OCI-LY1 (cell line): ENCODE data around the gene APOA4.

Experiments used
- H2AFZ ChIP-seq: fragments of 200-600 bp; sonication (generic), shearing (Covaris generic); 2 replicates; pipeline ENCODE4 v1.6.0; 2014; ENCODE audit warnings: antibody characterized with exemption, mild to moderate bottlenecking, low read length
- H3F3A ChIP-seq: fragments of 200-600 bp; sonication (generic), shearing (Covaris generic); 2 replicates; pipeline ENCODE4 v1.6.0; 2014; ENCODE audit warnings: mild to moderate bottlenecking, antibody characterized with exemption, low read length, moderate library complexity; ENCODE audit not compliant: insufficient read depth
- H3K27ac ChIP-seq: fragments of 200-600 bp; sonication (generic); 2 replicates; pipeline ENCODE4 v1.5.1; 2014; ENCODE audit warnings: low read length, mixed run types, mild to moderate bottlenecking, low read depth; ENCODE audit not compliant: poor library complexity, severe bottlenecking
- H3K27me3 ChIP-seq: fragments of 200-600 bp; sonication (generic); 2 replicates; pipeline ENCODE4 v1.6.0; 2014; ENCODE audit warnings: antibody characterized with exemption, mild to moderate bottlenecking, low read length, moderate library complexity; ENCODE audit not compliant: insufficient read depth
- H3K36me3 ChIP-seq: fragments of 200-600 bp; sonication (generic); 2 replicates; pipeline ENCODE4 v1.6.1; 2014; ENCODE audit warnings: mild to moderate bottlenecking, antibody characterized with exemption, low read length, moderate library complexity, mixed read lengths; ENCODE audit not compliant: insufficient read depth
- H3K4me1 ChIP-seq: fragments of 200-600 bp; sonication (generic); 2 replicates; pipeline ENCODE4 v1.5.1; 2014; ENCODE audit warnings: mild to moderate bottlenecking, low read length, moderate library complexity; ENCODE audit not compliant: insufficient read depth, severe bottlenecking
- H3K4me2 ChIP-seq: fragments of 200-600 bp; sonication (generic), shearing (Covaris generic); 2 replicates; pipeline ENCODE4 v1.6.1; 2014; ENCODE audit warnings: low read length
- H3K4me3 ChIP-seq: fragments of 200-600 bp; sonication (generic); 2 replicates; pipeline ENCODE4 v1.5.1; 2014; ENCODE audit warnings: low read length, low read depth, mild to moderate bottlenecking, mixed read lengths; ENCODE audit not compliant: poor library complexity, severe bottlenecking
- H3K79me2 ChIP-seq: fragments of 200-600 bp; shearing (Covaris generic); 2 replicates; pipeline ENCODE4 v1.6.1; 2016; ENCODE audit warnings: mixed run types, low read length, mixed read lengths; ENCODE audit not compliant: insufficient read depth
- H3K9ac ChIP-seq: fragments of 200-600 bp; sonication (generic), shearing (Covaris generic); 2 replicates; pipeline ENCODE4 v1.6.1; 2014; ENCODE audit warnings: mild to moderate bottlenecking, low read length, mixed read lengths
- H3K9me2 ChIP-seq: fragments of 200-600 bp; sonication (generic), shearing (Covaris generic); 2 replicates; pipeline ENCODE4 v1.6.1; 2014; ENCODE audit warnings: low read depth, mild to moderate bottlenecking, low read length, mixed read lengths
- H3K9me3 ChIP-seq: fragments of 200-600 bp; shearing (Covaris generic); 2 replicates; pipeline ENCODE4 v1.6.1; 2014; ENCODE audit warnings: low read length, mixed read lengths
- H4K20me1 ChIP-seq: fragments of 200-600 bp; sonication (generic), shearing (Covaris generic); 2 replicates; pipeline ENCODE4 v1.6.0; 2016; ENCODE audit warnings: mild to moderate bottlenecking, low read length; ENCODE audit not compliant: insufficient read depth
- CTCF ChIP-seq: fragments of 200-600 bp; sonication (generic), shearing (Covaris generic); IDR thresholded peaks from 2 replicates; pipeline ENCODE4 v1.5.1; 2017; ENCODE audit warnings: mild to moderate bottlenecking, antibody characterized with exemption, low read length, moderate library complexity, mixed read lengths
- EZH2 ChIP-seq: fragments of 200-600 bp; sonication (generic), shearing (Covaris generic); IDR thresholded peaks from 2 replicates; pipeline ENCODE4 v1.8.0; 2017; ENCODE audit warnings: borderline replicate concordance, mixed run types, mild to moderate bottlenecking, antibody characterized with exemption, low read length, moderate library complexity, mixed read lengths

Gene APOA4

GRCh38 chr11:116823031-116823843, at the start of gene APOA4:
Gene APOA4, minus strand, starts transcription at chr11:116823304. Its CDS starts 113 bp downstream, at chr11:116823191.
- Histone ChIP-seq H3K9me3 (no peaks in the 10 kb centered on the region), H3K4me2 (no peak within 1 kb of the TSS), H3K9me2 (no peaks in the 10 kb centered on the region), H2AFZ (no peak within 1 kb of the TSS), H3K9ac (no peak within 1 kb of the TSS), H3K4me3 (no peak within 1 kb of the TSS), H3K36me3 (no peaks in the 10 kb centered on the region), H3K27me3 (no peaks in the 10 kb centered on the region), H3K27ac (no peak within 1 kb of the TSS), H3F3A (no peaks in the 10 kb centered on the region), H3K4me1 (no peaks in the 10 kb centered on the region), H4K20me1 (no peaks in the 10 kb centered on the region), H3K79me2 (no peaks in the 10 kb centered on the region)
- TF ChIP-seq EZH2 (no peak), CTCF (no peak)

DNA sequence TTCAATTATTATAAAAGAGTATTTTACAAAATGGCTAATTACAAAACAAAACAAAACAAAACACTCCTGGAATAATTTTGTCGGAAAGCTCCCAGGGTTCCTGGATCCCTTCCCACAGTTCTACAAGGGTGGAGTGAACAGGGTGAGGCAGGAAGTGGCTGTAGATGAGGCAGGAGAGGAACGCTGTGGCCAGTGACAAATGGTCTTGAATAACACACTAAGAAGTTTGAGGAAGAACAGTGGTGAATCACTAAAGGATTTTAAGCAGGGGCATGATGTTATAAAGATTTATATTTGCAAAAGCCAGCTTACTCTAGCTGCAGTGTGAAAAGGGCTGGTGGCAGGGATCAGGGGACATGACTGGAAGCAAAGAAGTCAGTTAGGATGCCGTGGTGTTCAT, 48.1 kb upstream of the APOA4 start:
- Histone ChIP-seq H3K9ac (no peak overlapping the region), H4K20me1 (no peaks in the 10 kb centered on the region), H3K27me3 (no peaks in the 10 kb centered on the region), H3K36me3 (peaks cover 97% of the 10 kb centered on the region), H3K27ac (no peak overlapping the region), H3F3A (no peaks in the 10 kb centered on the region), H3K9me2 (no peaks in the 10 kb centered on the region), H3K79me2 (no peaks in the 10 kb centered on the region), H3K4me2 (no peak overlapping the region), H3K4me1 (no peaks in the 10 kb centered on the region), H2AFZ (no peak overlapping the region), H3K9me3 (no peaks in the 10 kb centered on the region), H3K4me3 (no peak overlapping the region)
- no peak for TF ChIP-seq EZH2
- no peak for TF ChIP-seq CTCF

DNA sequence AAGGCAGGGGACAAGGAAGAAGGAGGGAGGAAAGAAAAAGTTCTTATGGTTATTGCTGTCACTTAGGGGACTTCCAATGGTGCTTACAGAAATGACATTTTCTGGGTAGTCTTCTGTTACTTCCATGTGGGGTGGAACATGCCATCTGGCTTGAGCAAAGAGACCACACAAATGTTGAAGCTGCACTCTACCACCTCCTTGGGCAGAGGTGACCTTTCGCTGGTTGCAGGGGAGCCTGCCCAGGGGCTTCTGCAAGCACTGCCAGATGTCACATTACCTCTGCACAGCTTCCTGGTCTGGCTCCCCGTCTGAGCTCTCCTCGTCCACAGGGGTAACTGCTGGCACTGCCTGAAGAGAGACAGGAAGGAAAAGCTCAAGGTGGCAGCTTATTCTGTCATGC, 47.0 kb upstream of the APOA4 start:
- no peaks in the 10 kb centered on the region for H3K4me1 ChIP-seq
- H3K9me2 ChIP-seq, result no peaks in the 10 kb centered on the region
- H3K4me2 ChIP-seq, result no peak overlapping the region
- no peaks in the 10 kb centered on the region for H3K79me2 ChIP-seq
- H3K9ac ChIP-seq, result no peak overlapping the region
- peaks cover 93% of the 10 kb centered on the region for H3K36me3 ChIP-seq
- H3K27ac ChIP-seq, result no peak overlapping the region
- no peaks in the 10 kb centered on the region for H3F3A ChIP-seq
- no peak overlapping the region for H2AFZ ChIP-seq
- no peaks in the 10 kb centered on the region for H4K20me1 ChIP-seq
- H3K4me3 ChIP-seq, result no peak overlapping the region
- H3K9me3 ChIP-seq, result no peaks in the 10 kb centered on the region
- no peaks in the 10 kb centered on the region for H3K27me3 ChIP-seq
- no peak for TF ChIP-seq EZH2
- no peak for TF ChIP-seq CTCF
